H54 (cell line): ENCODE measurements around the gene CNIH3.
"Not testable (repeated sequence)": the region's sequence is repeated elsewhere in the genome, so short reads cannot be mapped to it uniquely, and the experiment has no call there.

Source experiments
- DNase-seq: peaks from one replicate; pipeline ENCODE4 v3.0.0; 2011; ENCODE audit warnings: low spot score, mixed read lengths; ENCODE audit not compliant: insufficient read length
- FAIRE-seq: peaks from 3 replicates; lab custom pipeline; 2011; peaks lifted over from hg19 to GRCh38; lab: Jason Lieb, UNC
- POLR2A ChIP-seq: IDR thresholded peaks from 2 replicates; pipeline ENCODE4 v1.6.1; 2011; ENCODE audit warnings: low read depth, mild to moderate bottlenecking, low read length

Gene CNIH3

DNA sequence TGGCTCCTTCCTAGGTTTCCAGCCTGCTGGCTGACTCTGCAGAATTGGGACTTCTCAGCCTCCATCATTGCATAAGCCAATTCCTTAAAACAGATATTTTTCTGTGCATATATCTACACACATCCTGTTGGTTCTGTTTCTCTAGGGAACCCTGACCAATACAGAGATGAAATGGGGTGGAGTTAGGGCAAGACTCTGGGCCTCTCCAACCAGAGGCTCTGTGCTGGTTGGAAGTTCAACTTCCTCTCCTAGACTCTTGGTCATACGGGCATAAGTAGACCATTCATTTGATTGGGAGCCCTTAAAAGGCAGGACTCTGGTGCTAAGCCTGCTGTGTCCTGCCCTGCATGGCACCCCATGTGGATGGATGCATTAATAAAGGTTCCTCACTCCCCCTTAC is 55.0 kb downstream of the CNIH3 start:
- DNase-seq: no peak
- no peak for FAIRE-seq
- no peak for TF ChIP-seq POLR2A

DNA sequence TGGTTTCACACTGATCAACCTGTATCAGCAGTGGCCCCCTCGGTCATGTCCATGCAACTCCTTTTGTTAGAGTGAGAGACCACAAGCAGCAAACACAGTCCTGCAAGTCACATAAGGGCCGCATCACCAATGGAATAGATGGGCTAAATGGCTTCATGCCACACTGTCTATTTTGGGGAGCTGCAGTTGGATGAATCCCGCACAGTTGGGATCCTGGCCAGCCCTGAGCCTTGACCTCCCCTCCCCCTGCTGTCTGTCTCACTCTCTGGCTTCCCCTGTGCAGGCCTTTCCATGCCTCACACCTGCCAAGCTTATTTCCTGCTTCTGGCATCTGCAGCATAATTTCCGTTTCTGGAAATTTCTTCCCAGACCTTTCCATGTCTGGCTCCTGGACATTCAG is 57.0 kb downstream of the CNIH3 start:
- FAIRE-seq: no peak
- no peak for TF ChIP-seq POLR2A
- DNase-seq: no peak

DNA sequence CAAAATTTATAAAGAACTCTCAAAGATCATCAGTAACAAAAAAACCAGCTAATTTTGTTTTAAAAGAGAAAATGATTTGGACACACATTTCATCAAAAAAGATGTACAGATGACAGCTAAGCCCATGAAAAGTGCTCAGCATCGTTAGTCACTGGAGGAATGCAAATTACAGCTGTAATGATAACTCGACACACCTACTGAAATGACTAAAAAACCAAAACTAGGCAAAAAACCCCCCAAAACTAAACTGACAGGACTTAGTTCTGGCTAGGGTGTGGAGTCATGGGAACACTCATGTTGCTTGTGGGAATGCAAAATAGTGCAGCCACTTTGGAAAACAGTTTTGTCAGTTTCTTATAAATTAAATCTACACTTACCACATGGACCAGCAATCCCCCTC is 59.5 kb downstream of the CNIH3 start:
- FAIRE-seq (no peak), DNase-seq (no peak)
- TF ChIP-seq POLR2A: no peak

DNA sequence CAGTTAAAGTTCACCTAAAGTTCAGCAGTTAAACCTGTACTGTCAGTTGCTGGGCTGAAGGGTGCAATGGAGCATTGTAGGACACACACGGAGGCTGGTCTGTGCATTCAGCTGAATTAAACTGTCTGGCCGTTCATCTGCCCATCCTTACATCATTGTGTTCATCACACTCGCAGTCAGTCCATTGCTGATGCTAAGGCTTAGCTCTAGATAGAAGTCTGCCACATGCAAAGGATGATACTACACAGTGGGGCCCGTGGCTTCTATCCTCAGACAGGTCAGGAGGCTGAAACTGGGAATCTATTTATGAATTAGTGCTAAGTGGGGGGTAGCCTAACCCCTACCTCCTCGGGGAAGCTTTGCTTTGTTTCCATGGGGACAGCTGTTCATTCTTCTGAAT is 60.4 kb downstream of the CNIH3 start:
- DNase-seq (no peak), FAIRE-seq (no peak)
- no peak for TF ChIP-seq POLR2A

DNA sequence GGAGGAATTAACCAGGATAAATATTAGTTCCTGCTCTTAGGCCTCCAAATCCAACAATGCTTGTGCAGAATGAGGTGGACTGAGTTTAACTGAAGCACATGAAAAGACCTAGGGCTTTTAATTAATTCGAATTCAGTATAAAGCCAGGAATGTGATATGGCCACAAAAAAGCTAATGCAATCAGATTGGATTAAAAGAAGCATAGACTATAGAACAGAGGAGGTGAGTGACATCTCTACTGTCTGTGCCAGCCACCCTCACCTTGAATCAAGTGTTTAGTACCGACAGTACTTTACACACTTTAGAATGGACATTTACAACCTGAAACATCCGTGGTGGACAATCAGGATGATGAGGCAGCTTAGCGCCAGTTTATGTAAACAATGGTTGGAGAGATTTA is 62.1 kb downstream of the CNIH3 start:
- no peak for FAIRE-seq
- no peak for TF ChIP-seq POLR2A
- DNase-seq: no peak

DNA sequence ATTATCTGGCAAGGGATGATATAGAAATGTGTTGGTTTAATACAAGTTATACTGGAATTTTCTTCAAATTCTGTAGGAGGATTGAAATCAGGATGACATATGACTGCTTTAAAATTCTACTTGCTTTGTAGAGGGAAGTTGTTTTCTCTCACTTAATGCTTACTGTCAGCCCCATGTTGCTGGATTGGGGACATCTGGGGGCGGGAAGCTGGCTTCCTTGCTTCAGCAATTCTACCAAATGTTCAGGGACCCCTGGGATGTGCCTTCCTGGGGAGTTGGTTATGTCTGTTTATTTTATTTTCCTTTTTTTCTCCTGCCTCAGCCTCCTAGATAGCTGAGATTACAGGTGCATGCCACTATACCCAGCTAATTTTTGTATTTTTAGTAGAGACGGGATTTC is 63.5 kb downstream of the CNIH3 start:
- FAIRE-seq (no peak), DNase-seq (no peak)
- TF ChIP-seq POLR2A: no peak

DNA sequence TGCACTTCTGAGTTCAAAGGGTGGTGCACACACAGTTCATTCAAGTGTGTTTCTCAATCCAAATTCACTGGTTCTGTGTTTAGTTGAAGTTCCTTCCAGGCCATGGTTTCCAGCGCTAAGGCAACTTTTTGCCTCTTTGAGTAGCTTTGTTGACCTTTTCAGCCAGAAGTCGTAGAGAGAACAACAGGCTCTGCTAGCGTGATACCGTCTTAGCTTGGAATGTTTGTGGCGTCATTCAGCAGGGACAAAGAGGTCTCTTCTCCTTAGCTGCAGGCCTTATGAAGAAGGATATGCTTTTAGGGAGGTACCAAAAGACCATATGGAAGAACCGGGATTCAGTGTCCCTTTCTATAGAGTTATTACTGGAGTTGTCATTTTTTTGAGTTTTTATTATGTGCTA is 65.7 kb downstream of the CNIH3 start:
- FAIRE-seq: no peak
- no peak for TF ChIP-seq POLR2A
- DNase-seq: no peak

DNA sequence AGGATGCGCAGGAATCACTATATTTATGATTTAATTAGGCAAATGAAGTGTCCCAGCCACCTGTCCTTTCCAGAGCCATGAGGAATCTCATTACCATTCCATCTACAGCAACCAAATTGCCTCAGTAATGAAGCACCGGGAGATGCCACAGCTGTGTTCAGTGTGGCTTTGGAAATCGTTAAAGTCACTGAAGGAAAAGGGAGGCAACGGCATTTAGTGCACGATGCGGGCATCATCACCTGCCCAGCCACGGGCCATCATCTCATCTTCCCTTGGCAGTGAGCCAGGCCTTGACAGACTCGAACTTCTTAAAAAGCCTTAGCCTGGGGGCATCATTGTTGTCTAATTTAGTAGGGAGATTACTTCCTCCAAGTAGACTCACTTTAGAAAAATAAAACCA is 67.8 kb downstream of the CNIH3 start:
- FAIRE-seq (no peak), DNase-seq (no peak)
- TF ChIP-seq POLR2A: no peak

DNA sequence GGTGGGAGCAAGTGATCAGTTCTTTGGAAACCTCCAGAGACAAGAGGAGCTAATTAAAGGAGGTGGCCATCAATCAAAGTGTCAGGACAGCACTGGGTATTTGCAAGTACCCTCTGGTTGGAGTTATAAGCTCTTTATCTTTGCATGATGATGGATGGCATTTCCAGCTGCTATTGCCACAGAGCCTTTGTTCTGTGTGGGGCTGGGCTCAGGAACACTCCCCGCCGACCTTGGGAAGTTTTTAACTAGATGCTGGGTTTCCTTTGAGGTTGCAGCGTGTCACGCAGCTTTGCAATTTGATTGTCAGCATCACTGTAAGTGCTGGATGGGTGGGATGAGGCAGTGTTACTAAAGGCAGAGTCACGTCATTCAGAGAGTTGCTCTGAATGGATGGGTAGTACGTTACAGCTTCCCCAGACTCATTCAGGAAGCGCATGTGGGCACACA is 68.9 kb downstream of the CNIH3 start:
- no peak for FAIRE-seq
- TF ChIP-seq POLR2A: no peak
- DNase-seq: no peak

DNA sequence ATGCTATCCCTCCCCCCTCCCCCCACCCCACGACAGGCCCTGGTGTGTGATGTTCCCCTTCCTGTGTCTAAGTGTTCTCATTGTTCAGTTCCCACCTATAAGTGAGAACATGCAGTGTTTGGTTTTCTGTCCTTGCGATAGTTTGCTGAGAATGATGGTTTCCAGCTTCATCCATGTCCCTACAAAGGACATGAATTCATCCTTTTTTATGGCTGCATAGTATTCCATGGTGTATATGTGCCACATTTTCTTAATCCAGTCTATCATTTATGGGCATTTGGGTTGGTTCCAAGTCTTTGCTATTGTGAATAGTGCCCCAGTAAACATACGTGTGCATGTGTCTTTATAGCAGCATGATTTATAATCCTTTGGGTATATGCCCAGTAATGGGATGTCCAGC is 70.0 kb downstream of the CNIH3 start:
- DNase-seq, FAIRE-seq: not testable (repeated sequence)

DNA sequence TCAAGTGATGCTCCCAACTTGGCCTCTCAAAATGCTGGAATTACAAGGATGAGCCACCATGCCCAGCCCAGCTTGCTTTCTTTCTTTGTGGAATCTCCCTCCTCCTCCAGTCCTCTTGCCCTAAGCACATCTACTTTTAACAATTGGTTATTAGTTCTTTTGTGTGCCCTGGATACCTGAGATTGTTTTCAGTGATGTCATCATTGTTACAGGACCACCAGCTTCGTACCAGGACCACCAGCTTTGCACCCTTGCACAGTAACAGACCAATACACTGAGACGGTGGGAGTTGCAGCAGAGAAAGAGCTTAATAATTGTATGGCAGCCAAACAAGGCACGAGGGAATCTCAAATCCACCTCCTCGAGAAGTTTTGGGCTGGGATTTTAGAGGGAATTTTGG is 71.3 kb downstream of the CNIH3 start:
- no peak for TF ChIP-seq POLR2A
- DNase-seq (no peak), FAIRE-seq (no peak)

DNA sequence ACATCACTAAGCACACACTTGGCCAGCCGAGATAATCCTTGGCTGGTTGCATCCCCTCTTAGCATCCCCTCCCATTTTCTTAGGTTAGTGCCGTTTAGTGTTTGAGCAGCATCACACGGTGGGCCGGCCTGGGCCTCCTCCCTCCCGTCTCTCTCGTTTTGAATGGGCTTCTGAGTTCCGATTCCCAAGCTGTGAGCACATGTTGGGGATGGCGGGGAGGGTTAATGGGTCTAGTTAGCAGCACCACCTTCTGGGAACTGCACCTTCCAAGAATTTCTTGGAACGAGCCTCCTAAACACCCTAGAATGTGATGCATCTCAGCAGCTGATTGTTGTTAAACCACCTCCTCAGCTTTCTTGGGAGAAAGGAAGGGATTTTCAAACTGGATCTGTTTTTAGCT is 73.3 kb downstream of the CNIH3 start:
- DNase-seq (no peak), FAIRE-seq (no peak)
- TF ChIP-seq POLR2A: no peak

DNA sequence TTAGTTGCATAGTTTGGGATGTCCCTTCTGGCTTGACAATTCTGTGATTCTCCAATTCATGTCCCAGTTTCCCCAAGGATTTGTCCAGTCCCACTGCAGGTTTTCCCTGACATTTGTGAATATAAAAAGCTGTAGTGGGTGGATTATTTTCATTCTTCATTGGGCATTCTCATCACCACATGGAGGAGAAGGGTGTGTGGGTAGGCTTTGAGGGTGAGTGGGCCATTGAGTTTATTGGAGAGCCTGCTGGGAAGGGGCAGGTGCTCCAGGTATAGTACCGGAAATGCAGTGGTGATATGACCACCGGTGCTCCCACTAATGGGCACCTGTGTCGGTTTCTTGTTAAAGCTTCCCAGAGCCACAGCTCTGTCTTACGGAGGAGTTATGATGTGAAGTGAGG is 74.5 kb downstream of the CNIH3 start:
- no peak for TF ChIP-seq POLR2A
- DNase-seq (no peak), FAIRE-seq (no peak)

DNA sequence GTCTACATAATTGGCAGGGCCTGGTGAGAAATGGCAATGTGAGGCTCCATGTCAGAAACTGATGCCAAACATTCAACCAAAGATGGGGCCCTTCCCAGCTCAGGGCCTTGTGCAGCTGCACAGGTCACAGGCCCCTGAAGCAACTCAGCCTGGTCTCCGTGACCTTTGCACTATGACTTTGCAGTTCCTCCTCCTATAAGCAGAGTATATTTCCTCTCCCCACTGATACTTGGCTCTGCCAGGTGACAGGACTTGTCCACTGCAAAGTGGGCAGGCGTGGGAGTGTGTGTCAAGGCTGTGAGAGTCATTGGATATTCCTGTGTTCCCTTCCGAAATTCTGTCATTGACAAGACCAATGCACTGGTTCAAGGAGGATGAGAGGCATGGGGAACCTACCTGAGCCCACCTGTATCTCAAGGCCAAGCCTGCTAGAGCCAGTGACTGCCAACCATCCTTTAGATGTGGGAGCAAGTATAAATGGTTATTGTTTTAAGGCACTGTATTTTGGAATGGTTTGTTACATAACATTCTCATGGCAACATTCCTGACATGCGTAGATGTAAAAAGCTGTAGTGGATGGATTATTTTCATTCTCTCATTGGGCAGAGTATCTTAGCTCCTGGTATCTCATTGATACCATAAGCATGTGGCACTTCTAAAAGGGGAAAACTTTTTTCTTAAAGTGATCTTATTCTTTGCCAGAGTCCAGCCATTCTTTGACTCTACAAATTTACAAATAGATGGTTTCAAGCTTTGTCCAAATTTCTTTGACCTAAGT is 75.2 kb downstream of the CNIH3 start:
- FAIRE-seq (no peak), DNase-seq (no peak)
- TF ChIP-seq POLR2A: no peak

DNA sequence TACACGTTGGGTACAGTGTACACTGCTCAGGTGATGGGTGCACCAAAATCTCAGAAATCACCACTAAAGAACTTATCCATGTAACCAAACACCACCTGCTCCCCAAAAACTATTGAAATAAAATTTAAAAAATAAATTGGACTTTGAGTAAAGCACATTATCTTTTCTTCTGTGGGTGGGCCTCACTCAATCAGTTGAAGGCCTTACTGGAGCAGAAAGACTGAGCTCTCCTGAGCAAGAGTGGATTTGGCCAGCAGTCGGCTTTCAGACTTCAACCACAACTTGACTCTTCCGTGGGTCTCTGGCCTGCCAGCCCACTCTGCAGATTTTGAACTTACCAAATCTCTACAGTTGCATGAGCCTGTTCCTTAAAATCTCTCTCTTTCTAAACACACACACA is 78.9 kb downstream of the CNIH3 start:
- FAIRE-seq (no peak), DNase-seq (no peak)
- TF ChIP-seq POLR2A: no peak
